ENCODE data around the gene SECISBP2.
"Not testable (repeated sequence)": the region's sequence is repeated elsewhere in the genome, so short reads cannot be mapped to it uniquely, and the experiment has no call there.

Gene SECISBP2

DNA sequence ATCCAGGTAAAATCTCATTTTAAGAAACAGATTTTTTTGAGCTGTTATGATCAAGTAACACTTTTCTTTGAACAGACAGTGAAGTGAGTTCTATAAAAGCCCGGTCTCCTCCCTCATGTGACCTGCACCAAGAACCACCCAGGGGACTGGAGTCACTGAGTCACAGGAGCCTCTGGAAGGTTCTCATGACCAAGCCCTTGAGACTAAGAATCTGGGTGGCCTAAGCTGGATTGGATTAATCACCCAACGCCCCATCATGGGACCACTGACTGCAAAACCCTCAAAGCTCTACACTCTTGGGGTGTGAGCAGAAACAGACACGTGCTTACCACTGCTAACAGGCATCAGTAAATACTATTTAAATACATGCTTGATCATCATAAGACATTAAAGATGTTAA lies 48.4 kb downstream of the SECISBP2 start:
- no peak for DNase-seq

- no peak for DNase-seq
Observed at GRCh38 chr9:89367281-89367680, 49.0 kb downstream of the SECISBP2 start.

DNA sequence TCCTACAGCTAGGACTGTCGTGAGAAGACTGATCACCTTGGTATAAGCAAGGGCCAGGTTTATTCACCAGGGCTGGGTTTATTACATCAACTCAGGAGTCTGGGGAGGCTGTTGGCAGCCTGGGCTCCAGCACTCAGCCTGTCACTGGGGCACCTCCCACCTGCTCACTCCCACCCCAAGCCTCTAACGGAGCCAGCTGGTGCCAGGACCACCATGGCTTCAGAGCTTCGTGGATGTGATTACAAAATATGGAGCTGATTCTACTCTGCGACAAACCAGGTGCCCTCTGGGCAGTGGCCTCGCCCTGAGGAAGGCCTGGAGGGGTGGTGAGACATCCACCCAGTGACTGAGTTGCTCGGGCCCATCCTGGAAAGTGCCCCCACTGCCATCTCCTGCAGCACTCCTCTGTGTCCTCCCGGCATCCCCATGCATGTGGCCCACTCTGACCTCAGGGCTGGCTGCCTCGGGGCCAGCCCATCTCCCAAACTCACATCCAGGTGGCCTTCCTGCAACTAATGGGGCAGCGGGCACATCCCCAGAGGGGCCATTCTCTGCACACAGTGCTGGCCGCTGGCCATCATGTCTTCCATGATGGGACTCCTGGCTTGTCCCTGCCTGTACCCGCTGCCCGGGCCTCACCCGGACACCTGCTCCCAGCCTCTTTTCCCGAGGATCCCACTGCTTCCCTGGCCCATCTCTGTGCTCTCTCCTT lies 49.6 kb downstream of the SECISBP2 start:
- no peak for DNase-seq

DNA sequence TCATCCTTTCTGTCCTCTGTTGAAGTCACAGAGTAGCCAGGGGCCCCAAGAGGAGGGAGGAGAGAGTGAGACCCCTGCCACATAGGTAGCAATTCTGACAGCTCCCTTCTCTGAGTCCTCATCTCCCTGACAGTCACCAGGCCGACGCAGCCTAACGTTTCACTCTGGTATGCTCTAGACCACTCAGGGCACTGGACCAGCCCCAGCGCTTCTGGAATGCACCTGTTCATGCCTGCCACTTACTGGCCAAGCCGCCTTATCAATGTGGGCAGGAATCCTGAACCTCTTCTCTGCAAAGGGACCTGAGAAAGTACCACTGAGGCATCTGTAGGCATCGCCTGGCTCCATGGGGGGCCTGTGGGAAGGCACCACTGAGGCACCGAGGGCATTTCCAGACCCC lies 50.2 kb downstream of the SECISBP2 start:
- no peak for DNase-seq

DNA sequence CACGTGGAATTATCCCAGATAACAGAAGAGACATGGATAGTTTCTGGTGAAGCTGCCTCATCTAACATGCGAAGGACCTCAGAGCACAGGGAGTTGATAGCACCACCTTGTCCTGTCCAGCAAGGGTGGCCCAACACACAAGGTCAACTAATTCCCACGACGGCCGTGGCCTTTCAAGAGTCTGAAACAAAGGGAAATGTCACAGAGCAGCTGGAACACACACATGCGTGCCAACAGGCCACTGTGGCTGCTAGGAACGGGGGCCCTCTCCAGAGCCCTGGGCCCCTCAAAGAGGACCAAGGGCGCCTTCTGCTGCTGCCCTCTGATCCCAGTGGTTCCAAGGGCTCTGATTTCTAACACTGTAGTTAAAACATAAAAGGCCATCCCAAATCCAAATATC lies 50.7 kb downstream of the SECISBP2 start:
- no peak for DNase-seq

GRCh38 chr9:89370593-89370992 lies 52.3 kb downstream of the SECISBP2 start:
- DNase-seq = no peak

DNA sequence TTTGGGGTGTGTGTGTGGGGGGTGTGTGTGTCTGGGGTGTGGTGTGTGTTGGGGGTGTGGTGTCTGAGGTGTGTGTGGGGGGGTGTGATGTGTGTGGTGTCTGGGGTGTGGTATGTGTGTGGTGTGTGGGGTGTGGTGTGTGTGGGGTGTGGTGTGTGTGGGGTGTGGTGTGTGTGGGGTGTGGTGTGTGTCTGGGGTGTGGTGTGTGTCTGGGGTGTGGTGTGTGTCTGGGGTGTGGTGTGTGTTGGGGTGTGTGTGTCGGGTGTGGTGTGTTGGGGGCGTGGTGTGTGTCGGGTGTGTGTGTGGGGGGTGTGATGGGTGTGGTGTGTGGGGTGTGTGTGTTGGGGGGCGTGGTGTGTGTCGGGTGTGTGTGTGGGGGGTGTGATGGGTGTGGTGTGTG lies 53.5 kb downstream of the SECISBP2 start:
- not testable (repeated sequence) for DNase-seq

- DNase-seq = peak; percentile 72
Observed at GRCh38 chr9:89372230-89372816, 54.0 kb downstream of the SECISBP2 start.

GRCh38 chr9:89372979-89373378 lies 54.7 kb downstream of the SECISBP2 start:
- no peak for DNase-seq

- DNase-seq = no peak
Observed at GRCh38 chr9:89374176-89374575, 55.9 kb downstream of the SECISBP2 start.

- peak; percentile 36 for DNase-seq
Observed at GRCh38 chr9:89375191-89375760, 57.0 kb downstream of the SECISBP2 start.

GRCh38 chr9:89376286-89376685 lies 58.0 kb downstream of the SECISBP2 start:
- no peak for DNase-seq

DNA sequence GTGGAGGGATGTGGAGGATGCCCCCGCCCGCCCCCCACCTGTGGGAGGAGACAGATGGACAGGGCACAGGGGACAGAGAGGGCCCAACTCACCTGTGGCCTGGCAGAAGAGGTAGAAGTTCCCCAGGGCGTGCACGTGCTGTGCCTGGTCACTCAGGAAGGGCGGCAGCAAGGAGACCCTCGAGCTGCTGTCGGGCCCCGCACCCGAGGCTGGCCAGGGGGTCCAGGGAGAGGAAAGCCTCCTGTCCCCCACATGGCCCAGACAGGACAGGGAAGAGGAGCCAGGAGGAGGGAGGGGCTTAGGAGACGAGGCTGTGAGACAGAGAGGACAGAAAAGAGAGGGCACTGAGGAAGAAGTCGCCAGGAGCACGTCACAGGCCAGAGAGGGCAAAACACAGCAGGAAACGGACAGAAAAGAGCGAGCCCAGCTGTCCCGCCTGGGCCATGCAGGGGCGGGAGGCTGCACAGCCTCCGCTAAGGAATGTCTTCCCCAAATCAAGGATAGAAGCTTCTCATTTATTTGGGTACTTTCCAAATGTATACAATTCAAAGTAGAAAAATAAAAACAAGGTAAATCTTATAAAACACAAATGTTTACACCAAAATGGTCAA lies 58.5 kb downstream of the SECISBP2 start:
- no peak for DNase-seq

DNA sequence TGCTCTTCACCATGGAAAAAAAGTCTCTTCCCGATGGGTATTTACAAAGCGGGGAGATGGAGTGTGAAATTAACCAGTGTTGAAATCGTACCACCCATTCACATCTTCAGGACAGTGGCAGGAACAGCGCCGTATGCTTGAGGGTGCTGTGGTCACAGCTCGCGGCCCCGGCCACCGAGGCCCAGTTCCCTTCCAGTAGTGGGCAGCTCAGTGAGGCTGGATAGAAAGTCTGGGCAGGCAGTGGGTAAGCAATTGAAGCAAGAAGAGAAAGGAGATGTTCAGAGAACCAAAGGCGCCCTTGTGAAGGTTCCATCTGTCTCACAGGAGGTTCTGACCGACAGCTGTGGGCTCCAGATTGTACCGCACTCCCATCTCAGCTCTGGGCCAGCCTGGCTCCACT lies 59.1 kb downstream of the SECISBP2 start:
- no peak for DNase-seq

GRCh38 chr9:89378541-89378940 lies 60.2 kb downstream of the SECISBP2 start:
- no peak for DNase-seq

- no peak for DNase-seq
Observed at GRCh38 chr9:89379031-89379430, 60.7 kb downstream of the SECISBP2 start.

- no peak for DNase-seq
Observed at GRCh38 chr9:89379508-89380115, 61.3 kb downstream of the SECISBP2 start.

DNA sequence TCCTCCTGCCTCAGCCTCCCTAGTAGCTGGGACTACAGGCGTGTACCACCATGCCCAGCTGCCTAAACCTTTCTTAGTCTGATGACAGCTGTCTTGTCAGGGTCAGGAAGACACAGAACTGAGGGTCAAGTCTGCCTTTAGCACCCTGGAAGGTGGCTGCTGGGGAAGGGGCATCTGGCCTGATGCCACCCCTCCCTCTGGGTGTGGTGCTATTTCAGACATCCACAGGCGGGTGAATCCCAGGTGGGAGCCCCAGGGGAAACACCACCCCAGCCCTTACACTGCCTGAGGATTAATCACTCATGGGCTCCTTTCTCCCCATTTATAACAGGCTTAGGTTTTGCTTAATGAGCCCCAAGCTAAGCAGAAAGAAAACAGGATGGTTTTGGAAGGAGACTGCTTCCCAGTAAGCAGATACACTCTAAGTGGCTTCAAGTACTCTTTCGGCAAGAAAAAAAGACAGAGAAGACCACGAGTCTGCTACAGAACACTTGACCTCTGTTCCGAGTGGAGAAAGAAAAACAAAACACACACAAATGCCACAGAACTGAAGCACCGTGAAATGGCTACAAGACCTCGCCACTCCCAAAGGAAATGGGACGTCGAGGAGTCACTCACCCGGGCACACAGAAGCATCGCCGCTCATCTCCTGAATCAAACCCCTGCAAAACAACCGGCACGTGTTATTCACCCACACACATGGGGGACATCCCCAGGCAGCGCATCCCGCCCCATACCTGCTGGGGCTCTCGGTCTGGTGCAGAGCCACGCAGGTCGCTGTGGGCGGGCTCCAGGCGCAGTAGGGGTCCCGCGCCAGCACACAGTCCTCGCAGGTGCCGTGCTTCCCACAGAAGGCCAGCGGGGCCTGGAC lies 62.4 kb downstream of the SECISBP2 start:
- no peak for DNase-seq

GRCh38 chr9:89381308-89381609 lies 63.0 kb downstream of the SECISBP2 start:
- no peak for DNase-seq

DNA sequence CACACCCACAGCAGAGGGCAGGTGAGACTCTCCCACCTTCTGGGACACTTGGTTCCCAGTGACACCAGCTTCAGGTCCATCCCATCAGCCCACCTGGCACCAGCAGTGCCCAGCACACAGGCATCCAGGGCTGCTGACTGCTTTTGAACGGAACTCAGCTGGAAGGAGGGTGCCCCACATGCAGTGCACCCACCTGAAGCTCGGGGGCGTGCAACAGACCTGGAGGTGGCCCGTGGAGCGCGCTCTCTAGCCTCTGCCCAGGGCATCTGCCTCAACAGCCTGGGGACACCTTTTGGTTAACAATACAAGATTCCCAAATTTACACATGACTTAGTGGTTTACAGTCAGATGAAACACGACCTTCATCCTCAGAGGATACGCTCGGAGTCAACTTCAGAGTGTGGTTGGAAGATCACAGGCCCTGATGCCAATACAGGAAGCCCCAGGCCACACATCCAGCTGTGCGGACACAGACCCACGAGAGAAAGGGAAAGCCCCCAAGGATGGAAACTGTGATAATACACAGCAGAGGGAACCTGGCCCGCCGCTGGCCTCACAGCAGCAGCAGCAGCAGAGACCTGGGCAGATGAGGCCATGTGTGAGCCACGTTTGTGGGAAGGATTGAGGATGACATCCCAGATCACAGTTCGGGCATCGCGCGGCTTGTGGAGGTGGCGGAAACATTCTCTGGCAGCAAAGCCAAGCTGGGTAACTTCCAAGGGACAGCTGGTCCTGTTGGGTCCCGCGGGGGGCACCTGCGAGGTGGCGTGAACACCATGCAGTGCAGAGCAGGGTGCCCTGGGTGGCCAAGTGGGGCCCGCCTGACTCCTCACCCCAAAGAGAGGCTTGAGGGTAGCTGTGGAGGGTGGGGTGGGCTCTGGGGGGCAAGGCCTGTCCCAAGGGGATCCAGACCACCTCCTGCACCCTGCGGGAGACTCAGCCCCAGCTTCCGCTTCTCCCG lies 64.0 kb downstream of the SECISBP2 start:
- DNase-seq = no peak

DNA sequence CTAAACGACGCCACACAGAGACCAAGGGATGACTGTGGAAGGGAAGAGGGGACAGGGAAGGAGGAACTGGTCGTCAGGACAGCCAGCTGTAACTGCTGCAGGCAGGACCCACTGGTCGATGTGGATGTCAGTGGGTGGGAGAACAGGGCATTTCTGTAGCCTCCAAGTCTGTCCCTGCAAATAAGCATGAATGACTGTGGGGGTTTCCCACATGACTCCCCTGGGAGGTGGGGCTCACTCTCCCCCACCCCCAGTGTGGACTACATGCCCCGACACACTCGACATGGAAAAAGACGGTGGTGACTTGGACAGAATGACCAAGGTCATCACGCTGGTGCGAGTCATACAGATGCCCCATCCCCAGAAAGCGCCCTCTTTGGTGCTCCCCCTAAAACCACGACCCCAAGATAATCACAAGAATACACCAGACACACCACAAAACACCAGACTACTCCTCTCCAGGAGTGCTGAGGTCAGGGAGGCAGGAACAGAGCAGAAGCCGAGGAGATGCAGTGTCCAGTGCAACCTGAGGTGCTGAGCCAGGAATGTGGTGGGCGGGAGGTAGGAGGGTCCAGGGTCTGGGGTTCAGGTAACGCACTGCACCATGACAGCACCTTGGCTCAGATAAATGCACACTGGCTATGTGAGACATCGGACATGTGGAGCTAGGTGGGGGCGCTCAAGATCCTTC lies 64.9 kb downstream of the SECISBP2 start:
- no peak for DNase-seq

Data from CD4-positive, alpha-beta T cell treated with Interleukin-21 for 1 hour (primary cell).